T-helper 1 cell treated with Interleukin-12 subunit alpha and Interleukin-12 subunit beta and Interleukin-4 antibody, amounts not matched to agents 30 ng/mL and 1 ng/mL, for 36 hours (primary cell): ENCODE data around the gene MTOR. TPM values are rescaled to one million over a fixed set of nuclear protein-coding genes. Genes with fewer than 3 reads are reported as not detected.

Experiments
- intact Hi-C: fragments of 100-400 bp; cut with micrococcal nuclease; formaldehyde crosslinking; loops from one replicate; pipeline ENCODE4 v1.15.1; 2024
- total RNA-seq: library from RNA; stranded (reverse); gene quantifications from 2 replicates; pipeline ENCODE4 v1.2.3, GENCODE V29; 2022

Gene MTOR
- total RNA-seq, 1 donor from 2014 or later, result 53.2 TPM

DNA sequence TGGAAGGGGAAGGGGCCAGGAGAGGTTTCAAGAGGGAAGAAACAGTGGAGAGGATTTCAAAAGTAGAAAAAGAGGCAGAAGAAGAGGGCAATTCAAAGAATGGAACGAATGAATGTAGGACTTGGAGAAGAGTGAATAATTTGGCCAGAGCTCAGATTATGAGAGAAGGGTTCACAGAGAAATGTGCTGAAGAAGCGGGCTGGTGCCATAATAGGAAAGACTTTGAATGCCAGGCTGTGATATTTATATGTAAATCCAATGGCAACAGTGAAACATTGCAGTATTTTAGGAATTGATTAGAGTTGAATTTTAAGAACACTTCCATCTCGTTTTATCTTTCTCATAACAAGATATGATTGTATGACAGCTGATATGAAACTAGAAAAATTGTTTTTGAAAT lies 109.2 kb downstream of the MTOR start:
- intact Hi-C loops, result no loop called here

GRCh38 chr1:11152755-11153154 lies 109.6 kb downstream of the MTOR start:
- intact Hi-C loops, result no loop called here

- intact Hi-C loops, result no loop called here
These were observed 110.3 kb downstream of the MTOR start for GRCh38 chr1:11151826-11152612.

DNA sequence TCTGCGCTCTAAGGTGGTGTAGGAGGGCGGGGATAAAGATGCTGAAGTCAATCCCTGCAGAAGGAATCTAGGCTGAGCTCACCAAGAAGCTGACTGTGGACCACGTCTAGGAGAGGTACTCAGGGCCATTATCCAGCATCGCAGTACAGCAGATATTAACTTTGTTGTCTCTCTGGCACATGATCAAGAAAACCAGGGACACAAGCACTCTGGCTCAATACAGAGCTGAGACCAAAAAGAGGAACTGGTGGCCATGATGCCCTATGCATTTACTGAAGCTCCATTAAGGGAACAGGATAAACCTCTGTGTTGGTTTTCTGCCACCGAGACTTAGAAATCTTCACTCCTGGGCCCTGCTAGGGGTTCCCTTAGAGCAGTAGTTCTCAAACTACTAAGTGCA lies 111.2 kb downstream of the MTOR start:
- intact Hi-C loops, result no loop called here

DNA sequence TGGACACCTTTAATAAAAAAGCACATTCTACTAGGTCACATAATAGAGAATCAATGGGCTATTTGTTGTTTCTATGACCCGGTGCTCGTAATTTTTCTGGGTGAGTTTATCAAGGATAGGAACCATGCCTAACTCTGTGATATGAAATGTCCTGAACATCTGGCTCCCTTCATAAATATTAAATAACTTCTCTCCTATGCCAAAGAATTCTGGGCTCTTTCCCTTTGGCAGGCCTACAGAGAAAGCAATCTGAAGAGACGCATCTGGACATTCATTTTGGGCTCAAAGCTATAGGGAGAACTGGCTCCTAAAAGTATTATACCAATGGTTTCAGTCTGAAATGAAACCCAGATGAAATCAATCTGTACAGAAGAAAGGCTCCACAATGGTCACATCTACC lies 112.0 kb downstream of the MTOR start:
- intact Hi-C loops, result no loop called here

- intact Hi-C loops, result no loop called here
These were observed 115.1 kb downstream of the MTOR start for GRCh38 chr1:11147197-11147770.

GRCh38 chr1:11145741-11146140 lies 116.6 kb downstream of the MTOR start:
- intact Hi-C loops, result no loop called here

DNA sequence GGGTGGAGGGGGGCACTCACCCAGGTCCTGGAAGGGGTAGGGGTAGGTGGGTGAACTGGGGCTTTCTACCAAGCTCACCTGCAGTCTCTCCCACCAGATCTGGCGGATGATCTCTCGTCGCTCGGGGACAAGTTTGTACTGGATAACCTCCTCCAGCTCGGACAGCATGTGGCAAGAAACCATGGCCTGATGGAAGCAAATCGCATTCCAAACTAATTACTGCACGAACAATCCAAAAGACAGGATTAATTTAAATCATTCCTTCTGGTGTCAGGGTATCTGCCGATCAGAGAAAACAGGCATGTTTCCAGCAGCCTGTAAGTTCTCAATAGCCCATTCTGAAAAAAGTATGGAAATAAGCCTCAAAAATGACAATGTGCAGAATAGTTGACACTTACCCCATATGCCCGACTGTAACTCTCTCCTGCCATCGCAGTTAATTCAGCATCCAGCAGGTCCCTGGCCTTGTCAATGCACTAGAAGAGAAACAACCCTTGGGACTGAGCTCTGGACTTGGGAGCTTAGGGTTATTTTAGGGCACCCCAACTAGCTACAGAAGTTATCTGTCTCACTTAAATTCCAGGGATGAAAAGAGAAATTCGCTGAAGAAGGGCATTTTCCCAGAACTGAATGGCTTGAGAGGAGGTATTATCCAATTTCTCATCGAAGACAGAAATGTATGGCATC lies 117.6 kb downstream of the MTOR start:
- intact Hi-C loops, result no loop called here

GRCh38 chr1:11143907-11144306 lies 118.4 kb downstream of the MTOR start:
- intact Hi-C loops, result no loop called here

GRCh38 chr1:11143401-11143800 lies 119.0 kb downstream of the MTOR start:
- intact Hi-C loops, result no loop called here

- intact Hi-C loops, result no loop called here
These were observed 119.5 kb downstream of the MTOR start for GRCh38 chr1:11142618-11143391.

DNA sequence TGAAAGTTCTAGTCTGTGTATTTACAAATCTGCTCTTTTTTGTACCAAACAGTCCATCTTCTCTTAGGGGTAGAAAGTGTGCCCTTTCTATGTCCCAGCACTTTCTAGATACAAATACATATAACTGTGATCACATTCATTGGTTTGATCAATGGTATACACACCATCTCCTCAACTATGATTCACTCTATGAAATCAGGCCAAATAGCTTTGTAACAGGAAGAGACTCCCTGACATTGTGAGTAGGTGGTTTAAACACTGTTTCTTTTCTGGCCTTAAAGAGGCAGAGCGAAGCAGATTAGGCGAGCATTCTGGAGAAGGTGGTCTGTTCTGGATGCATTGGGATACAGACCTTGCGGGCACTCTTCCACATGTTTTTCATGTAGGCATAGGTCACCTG lies 123.4 kb downstream of the MTOR start:
- intact Hi-C loops, result no loop called here

- intact Hi-C loops, result no loop called here
These were observed 124.3 kb downstream of the MTOR start for GRCh38 chr1:11138029-11138428.

- intact Hi-C loops, result no loop called here
These were observed 127.5 kb downstream of the MTOR start for GRCh38 chr1:11134898-11135266.

DNA sequence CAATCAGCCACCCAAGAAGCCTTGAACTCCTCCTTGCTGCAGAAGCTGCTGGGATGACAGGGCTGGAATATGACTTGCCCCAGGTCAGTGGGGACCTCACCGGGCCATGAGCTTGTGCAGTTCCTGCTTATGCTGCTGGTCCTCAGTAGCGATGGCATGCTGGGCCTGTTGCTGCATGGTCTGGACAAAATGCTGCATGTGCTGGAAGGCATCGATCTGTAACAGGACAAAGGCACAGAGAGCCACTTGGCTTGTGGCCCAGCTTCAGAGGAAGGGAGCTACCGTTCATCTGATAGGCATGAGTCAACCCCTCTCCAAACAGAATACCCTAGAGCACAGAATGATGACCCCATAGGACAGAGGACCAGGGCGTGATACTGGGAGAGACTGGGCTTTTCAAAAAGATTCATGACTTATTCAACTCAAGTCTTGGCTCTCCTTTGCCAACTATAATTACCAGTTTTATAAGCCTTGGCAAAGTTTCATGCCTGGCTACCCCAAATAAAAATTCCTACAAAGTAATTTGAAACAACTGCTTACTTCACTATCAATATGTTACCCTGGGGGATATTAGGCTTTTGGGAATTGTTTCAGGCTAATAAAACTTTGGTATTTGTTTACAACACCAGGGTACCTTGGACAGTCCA lies 128.0 kb downstream of the MTOR start:
- intact Hi-C loops, result no loop called here

GRCh38 chr1:11132563-11133293 lies 129.6 kb downstream of the MTOR start:
- intact Hi-C loops, result no loop called here

GRCh38 chr1:11131816-11132215 lies 130.5 kb downstream of the MTOR start:
- intact Hi-C loops, result no loop called here

- intact Hi-C loops, result no loop called here
These were observed 131.9 kb downstream of the MTOR start for GRCh38 chr1:11130406-11130805.

GRCh38 chr1:11129649-11130390 lies 132.5 kb downstream of the MTOR start:
- intact Hi-C loops, result no loop called here

DNA sequence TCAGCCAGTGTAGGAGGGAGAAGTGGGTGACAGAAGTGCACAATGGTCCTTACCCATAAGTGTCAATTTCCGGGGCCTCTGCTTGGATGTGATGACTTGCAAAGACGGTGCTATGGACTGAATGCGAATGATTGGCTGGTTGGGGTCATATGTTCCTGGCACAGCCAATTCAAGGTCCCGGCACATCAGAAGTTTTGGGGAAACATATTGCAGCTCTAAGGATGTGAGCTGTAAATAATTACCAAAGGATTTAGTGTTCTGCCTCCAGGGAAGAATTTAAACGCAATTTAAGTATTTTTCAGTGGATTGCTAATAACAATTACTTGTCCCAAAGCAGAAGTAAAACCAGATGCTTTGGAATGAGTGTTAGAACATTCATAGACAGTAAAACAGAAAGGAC lies 135.8 kb downstream of the MTOR start:
- intact Hi-C loops, result no loop called here
